ENCODE results near the gene BTBD8.

Gene BTBD8

DNA sequence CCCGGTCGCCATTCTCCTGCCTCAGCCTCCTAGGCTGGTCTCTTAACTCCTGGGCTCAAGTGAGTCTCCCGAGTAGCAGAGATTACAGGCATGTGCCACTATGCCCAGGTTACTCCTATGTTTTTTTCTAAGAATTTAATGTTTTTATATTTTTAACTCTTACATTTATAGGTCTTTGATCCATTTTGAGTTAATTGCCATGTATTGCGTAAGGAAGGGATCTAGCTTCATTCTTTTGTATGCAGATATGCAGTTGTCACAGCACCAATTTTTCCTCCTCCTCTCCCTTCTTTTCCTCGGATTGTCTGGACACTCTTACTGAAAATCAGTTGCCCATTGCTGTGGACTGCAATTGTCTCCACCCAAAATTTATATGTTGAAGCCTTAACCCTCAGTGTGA is 11.5 kb downstream of the BTBD8 start:
- no peak overlapping the region for H2AFZ ChIP-seq (ENCODE audit: low read length, unreplicated experiment)

GRCh38 chr1:92094090-92094489 is 13.9 kb downstream of the BTBD8 start:
- Histone ChIP-seq H3K36me3 (ENCODE audit: insufficient read depth, low read length) (no peaks in the 10 kb centered on the region), H2AFZ (ENCODE audit: low read length, unreplicated experiment) (no peak overlapping the region), H3K79me2 (ENCODE audit: control insufficient read depth, insufficient read depth, low read length, unreplicated experiment) (no peaks in the 10 kb centered on the region), H3K4me1 (ENCODE audit: control insufficient read depth, insufficient read depth, low read length, unreplicated experiment) (no peaks in the 10 kb centered on the region), H3K4me3 (ENCODE audit: low read depth, low read length) (no peak overlapping the region), H3K27me3 (ENCODE audit: insufficient read depth, low read length) (no peaks in the 10 kb centered on the region), H3K27ac (ENCODE audit: low read depth, low read length) (no peak overlapping the region)

More for the DNA sequence above, 11.5 kb downstream of the BTBD8 start:
- no peaks in the 10 kb centered on the region for H3K36me3 ChIP-seq (ENCODE audit: insufficient read depth, low read length)
- H3K27ac ChIP-seq (ENCODE audit: low read depth, low read length), result no peak overlapping the region
- no peaks in the 10 kb centered on the region for H3K27me3 ChIP-seq (ENCODE audit: insufficient read depth, low read length)
- H3K4me3 ChIP-seq (ENCODE audit: low read depth, low read length), result no peak overlapping the region
- peaks cover 4% of the 10 kb centered on the region for H3K4me1 ChIP-seq (ENCODE audit: control insufficient read depth, insufficient read depth, low read length, unreplicated experiment)
- H3K79me2 ChIP-seq (ENCODE audit: control insufficient read depth, insufficient read depth, low read length, unreplicated experiment), result no peaks in the 10 kb centered on the region

DNA sequence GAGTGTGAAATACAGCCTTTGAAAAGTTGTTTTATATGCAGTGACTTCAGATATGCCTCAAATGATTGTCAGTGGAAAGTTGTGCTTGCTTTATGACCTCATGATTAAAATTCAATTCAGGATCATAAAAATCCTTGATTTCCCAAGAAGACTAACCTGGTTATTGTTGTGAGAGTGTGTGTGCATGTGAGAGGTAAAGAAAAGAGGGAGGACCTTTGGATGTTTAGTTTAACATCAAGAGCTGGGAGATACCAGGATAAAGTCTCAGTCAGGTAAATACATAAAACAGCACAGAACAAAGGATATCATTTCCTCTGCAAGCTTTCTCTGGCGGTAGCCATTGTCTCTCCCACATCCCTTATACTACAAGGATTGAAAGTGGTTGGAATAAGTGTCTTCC is 14.4 kb downstream of the BTBD8 start:
- no peaks in the 10 kb centered on the region for H3K79me2 ChIP-seq (ENCODE audit: control insufficient read depth, insufficient read depth, low read length, unreplicated experiment)
- no peak overlapping the region for H2AFZ ChIP-seq (ENCODE audit: low read length, unreplicated experiment)
- no peaks in the 10 kb centered on the region for H3K27me3 ChIP-seq (ENCODE audit: insufficient read depth, low read length)
- no peak overlapping the region for H3K4me3 ChIP-seq (ENCODE audit: low read depth, low read length)
- H3K36me3 ChIP-seq (ENCODE audit: insufficient read depth, low read length), result no peaks in the 10 kb centered on the region
- H3K27ac ChIP-seq (ENCODE audit: low read depth, low read length), result no peak overlapping the region
- no peaks in the 10 kb centered on the region for H3K4me1 ChIP-seq (ENCODE audit: control insufficient read depth, insufficient read depth, low read length, unreplicated experiment)

DNA sequence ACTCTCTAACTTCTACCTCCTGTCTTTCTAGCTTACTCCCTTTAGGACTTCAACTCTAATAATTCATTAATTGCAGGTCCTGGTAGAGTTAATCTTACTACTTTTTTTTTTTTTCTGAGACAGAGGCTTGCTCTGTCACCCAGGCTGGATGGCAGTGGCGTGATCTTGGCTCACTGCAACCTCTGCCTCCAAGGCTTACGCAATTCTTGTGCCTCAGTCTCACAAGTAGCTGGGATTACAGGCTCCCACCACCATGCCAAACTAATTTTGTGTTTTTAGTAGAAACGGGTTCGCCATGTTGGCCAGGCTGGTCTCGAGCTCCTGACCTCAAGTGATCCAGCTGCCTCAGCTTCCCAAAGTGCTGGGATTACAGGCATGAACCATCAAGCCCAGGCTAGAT is 15.7 kb downstream of the BTBD8 start:
- H3K27ac ChIP-seq (ENCODE audit: low read depth, low read length), result no peak overlapping the region
- H3K4me1 ChIP-seq (ENCODE audit: control insufficient read depth, insufficient read depth, low read length, unreplicated experiment), result no peaks in the 10 kb centered on the region
- no peaks in the 10 kb centered on the region for H3K27me3 ChIP-seq (ENCODE audit: insufficient read depth, low read length)
- no peaks in the 10 kb centered on the region for H3K36me3 ChIP-seq (ENCODE audit: insufficient read depth, low read length)
- no peak overlapping the region for H3K4me3 ChIP-seq (ENCODE audit: low read depth, low read length)
- H3K79me2 ChIP-seq (ENCODE audit: control insufficient read depth, insufficient read depth, low read length, unreplicated experiment), result no peaks in the 10 kb centered on the region
- no peak overlapping the region for H2AFZ ChIP-seq (ENCODE audit: low read length, unreplicated experiment)

DNA sequence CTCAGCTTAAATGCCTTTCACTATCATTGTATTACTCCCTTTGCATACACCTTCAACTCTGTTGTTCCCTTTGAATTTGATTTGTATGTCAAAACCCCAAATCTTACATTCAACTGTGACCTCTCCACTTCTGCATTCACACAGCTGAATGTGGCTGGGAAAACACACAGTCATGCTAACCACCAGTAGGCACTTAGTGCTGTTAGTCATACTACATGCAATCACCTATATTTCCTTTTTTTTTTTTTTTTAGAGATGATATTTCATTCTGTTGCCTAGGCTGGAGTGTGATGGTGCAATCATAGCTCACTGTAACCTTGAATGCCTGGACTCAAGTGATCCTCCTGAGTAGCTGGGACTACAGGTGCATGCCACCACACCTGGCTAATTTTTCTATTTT is 16.2 kb downstream of the BTBD8 start:
- H3K4me1 ChIP-seq (ENCODE audit: control insufficient read depth, insufficient read depth, low read length, unreplicated experiment), result no peaks in the 10 kb centered on the region
- H3K27ac ChIP-seq (ENCODE audit: low read depth, low read length), result no peak overlapping the region
- H3K79me2 ChIP-seq (ENCODE audit: control insufficient read depth, insufficient read depth, low read length, unreplicated experiment), result no peaks in the 10 kb centered on the region
- no peaks in the 10 kb centered on the region for H3K27me3 ChIP-seq (ENCODE audit: insufficient read depth, low read length)
- no peak overlapping the region for H3K4me3 ChIP-seq (ENCODE audit: low read depth, low read length)
- no peak overlapping the region for H2AFZ ChIP-seq (ENCODE audit: low read length, unreplicated experiment)
- no peaks in the 10 kb centered on the region for H3K36me3 ChIP-seq (ENCODE audit: insufficient read depth, low read length)

- Histone ChIP-seq H3K36me3 (ENCODE audit: insufficient read depth, low read length) (peaks cover 3% of the 10 kb centered on the region; the same call in 1 of the 2 replicates), H3K27ac (ENCODE audit: low read depth, low read length) (no peak overlapping the region), H3K79me2 (ENCODE audit: control insufficient read depth, insufficient read depth, low read length, unreplicated experiment) (no peaks in the 10 kb centered on the region), H3K4me1 (ENCODE audit: control insufficient read depth, insufficient read depth, low read length, unreplicated experiment) (no peaks in the 10 kb centered on the region), H2AFZ (ENCODE audit: low read length, unreplicated experiment) (no peak overlapping the region), H3K27me3 (ENCODE audit: insufficient read depth, low read length) (no peaks in the 10 kb centered on the region), H3K4me3 (ENCODE audit: low read depth, low read length) (no peak overlapping the region)
Measured at GRCh38 chr1:92105546-92106081, 25.5 kb downstream of the BTBD8 start.

- Histone ChIP-seq H2AFZ (ENCODE audit: low read length, unreplicated experiment) (no peak overlapping the region), H3K27me3 (ENCODE audit: insufficient read depth, low read length) (no peaks in the 10 kb centered on the region), H3K27ac (ENCODE audit: low read depth, low read length) (no peak overlapping the region), H3K36me3 (ENCODE audit: insufficient read depth, low read length) (no peaks in the 10 kb centered on the region), H3K4me1 (ENCODE audit: control insufficient read depth, insufficient read depth, low read length, unreplicated experiment) (no peaks in the 10 kb centered on the region), H3K79me2 (ENCODE audit: control insufficient read depth, insufficient read depth, low read length, unreplicated experiment) (no peaks in the 10 kb centered on the region), H3K4me3 (ENCODE audit: low read depth, low read length) (no peak overlapping the region)
Measured at GRCh38 chr1:92108631-92109030, 28.5 kb downstream of the BTBD8 start.

DNA sequence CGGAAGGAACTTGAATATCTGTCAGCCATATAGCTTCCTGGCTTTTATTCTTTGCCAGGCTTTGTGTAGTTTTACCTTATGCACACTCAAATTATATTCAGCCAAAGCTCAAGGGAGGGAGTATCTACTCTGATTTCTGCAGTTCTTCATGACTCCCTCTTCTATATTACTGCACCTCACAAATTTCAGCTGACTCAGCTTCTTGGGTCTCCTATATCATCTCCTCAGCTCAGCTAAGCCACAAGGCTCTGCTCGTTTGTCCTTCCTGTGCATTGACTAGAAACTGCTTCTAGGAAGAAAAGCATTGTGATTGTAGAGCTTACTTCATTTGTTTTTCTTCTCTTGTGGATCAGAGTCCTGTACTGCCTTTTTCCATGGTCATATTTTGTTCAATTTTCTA is 37.4 kb downstream of the BTBD8 start:
- Histone ChIP-seq H3K36me3 (ENCODE audit: insufficient read depth, low read length) (no peaks in the 10 kb centered on the region), H3K27me3 (ENCODE audit: insufficient read depth, low read length) (no peaks in the 10 kb centered on the region), H2AFZ (ENCODE audit: low read length, unreplicated experiment) (no peak overlapping the region), H3K4me1 (ENCODE audit: control insufficient read depth, insufficient read depth, low read length, unreplicated experiment) (no peaks in the 10 kb centered on the region), H3K79me2 (ENCODE audit: control insufficient read depth, insufficient read depth, low read length, unreplicated experiment) (no peaks in the 10 kb centered on the region), H3K4me3 (ENCODE audit: low read depth, low read length) (no peak overlapping the region), H3K27ac (ENCODE audit: low read depth, low read length) (no peak overlapping the region)

DNA sequence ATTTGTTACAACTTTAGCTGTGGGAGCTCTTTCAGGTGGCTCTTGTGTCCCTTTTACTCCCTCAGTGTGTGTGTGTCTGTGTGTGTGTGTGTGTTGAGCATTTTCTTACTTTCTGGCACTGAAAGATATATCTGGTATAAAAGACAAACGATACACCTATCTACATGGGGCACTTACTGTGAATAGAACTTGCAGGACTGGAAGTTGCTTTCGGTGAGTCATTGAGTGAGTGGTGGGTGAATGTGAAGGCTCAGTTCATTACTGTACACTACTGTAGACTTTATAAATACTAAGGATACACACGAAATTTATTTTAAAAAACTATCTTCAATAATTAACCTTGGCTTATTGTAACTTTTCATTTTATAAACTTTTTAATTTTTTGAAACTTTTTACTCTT is 38.7 kb downstream of the BTBD8 start:
- no peaks in the 10 kb centered on the region for H3K79me2 ChIP-seq (ENCODE audit: control insufficient read depth, insufficient read depth, low read length, unreplicated experiment)
- H3K27ac ChIP-seq (ENCODE audit: low read depth, low read length), result no peak overlapping the region
- no peaks in the 10 kb centered on the region for H3K27me3 ChIP-seq (ENCODE audit: insufficient read depth, low read length)
- H2AFZ ChIP-seq (ENCODE audit: low read length, unreplicated experiment), result no peak overlapping the region
- H3K4me1 ChIP-seq (ENCODE audit: control insufficient read depth, insufficient read depth, low read length, unreplicated experiment), result no peaks in the 10 kb centered on the region
- H3K36me3 ChIP-seq (ENCODE audit: insufficient read depth, low read length), result no peaks in the 10 kb centered on the region
- no peak overlapping the region for H3K4me3 ChIP-seq (ENCODE audit: low read depth, low read length)

DNA sequence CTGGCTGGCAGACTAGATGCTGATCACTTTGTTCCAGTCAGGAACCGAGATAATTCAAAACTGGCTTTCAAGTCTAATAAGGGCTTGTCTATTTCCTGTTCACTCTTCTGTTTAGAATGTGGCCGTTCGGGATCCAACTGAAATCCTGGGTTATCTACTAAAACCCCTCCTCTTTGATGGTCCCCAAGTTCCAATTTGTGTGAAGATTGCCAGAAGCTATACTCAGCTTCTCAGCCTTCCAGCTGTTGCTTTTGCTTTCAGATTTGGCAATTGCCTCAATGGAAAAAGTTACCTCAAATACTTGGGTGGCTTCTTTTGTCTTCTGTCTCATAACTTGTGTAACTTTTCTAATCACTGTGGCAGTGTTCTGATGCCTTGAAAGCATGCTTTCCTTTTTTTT is 43.7 kb downstream of the BTBD8 start:
- H3K27ac ChIP-seq (ENCODE audit: low read depth, low read length), result no peak overlapping the region
- H3K4me3 ChIP-seq (ENCODE audit: low read depth, low read length), result no peak overlapping the region
- H3K79me2 ChIP-seq (ENCODE audit: control insufficient read depth, insufficient read depth, low read length, unreplicated experiment), result no peaks in the 10 kb centered on the region

GRCh38 chr1:92125204-92125603 is 45.1 kb downstream of the BTBD8 start:
- H3K27me3 ChIP-seq (ENCODE audit: insufficient read depth, low read length), result no peaks in the 10 kb centered on the region
- no peak overlapping the region for H2AFZ ChIP-seq (ENCODE audit: low read length, unreplicated experiment)
- no peaks in the 10 kb centered on the region for H3K79me2 ChIP-seq (ENCODE audit: control insufficient read depth, insufficient read depth, low read length, unreplicated experiment)
- H3K27ac ChIP-seq (ENCODE audit: low read depth, low read length), result no peak overlapping the region
- no peaks in the 10 kb centered on the region for H3K36me3 ChIP-seq (ENCODE audit: insufficient read depth, low read length)
- no peak overlapping the region for H3K4me3 ChIP-seq (ENCODE audit: low read depth, low read length)
- no peaks in the 10 kb centered on the region for H3K4me1 ChIP-seq (ENCODE audit: control insufficient read depth, insufficient read depth, low read length, unreplicated experiment)

More for the DNA sequence above, 43.7 kb downstream of the BTBD8 start:
- H2AFZ ChIP-seq (ENCODE audit: low read length, unreplicated experiment), result no peak overlapping the region
- no peaks in the 10 kb centered on the region for H3K36me3 ChIP-seq (ENCODE audit: insufficient read depth, low read length)
- H3K27me3 ChIP-seq (ENCODE audit: insufficient read depth, low read length), result no peaks in the 10 kb centered on the region
- H3K4me1 ChIP-seq (ENCODE audit: control insufficient read depth, insufficient read depth, low read length, unreplicated experiment), result no peaks in the 10 kb centered on the region
